ENCODE measurements around the gene DENND1A. TPM values are rescaled to one million over a fixed set of nuclear protein-coding genes. Genes with fewer than 3 reads are reported as not detected.

The DENND1A gene
- total RNA-seq, 1 donor, result 35.6 TPM

GRCh38 chr9:123807251-123807650, 122.7 kb downstream of the DENND1A start:
- peaks cover 4% of the 10 kb centered on the region for H3K4me1 ChIP-seq (ENCODE audit: insufficient read depth, low read length)
- H3K9me3 ChIP-seq (ENCODE audit: low read depth, low read length), result no peaks in the 10 kb centered on the region
- H3K27me3 ChIP-seq (ENCODE audit: insufficient read depth, low read length), result no peaks in the 10 kb centered on the region
- no peak overlapping the region for H3K4me3 ChIP-seq (ENCODE audit: low read length)

- Histone ChIP-seq H3K4me3 (ENCODE audit: low read length) (no peak overlapping the region), H3K27me3 (ENCODE audit: insufficient read depth, low read length) (no peaks in the 10 kb centered on the region), H3K9me3 (ENCODE audit: low read depth, low read length) (no peaks in the 10 kb centered on the region), H3K4me1 (ENCODE audit: insufficient read depth, low read length) (peaks cover 4% of the 10 kb centered on the region)
These were observed 123.1 kb downstream of the DENND1A start for GRCh38 chr9:123806829-123807228.

GRCh38 chr9:123798195-123798594, 131.7 kb downstream of the DENND1A start:
- Histone ChIP-seq H3K4me1 (ENCODE audit: insufficient read depth, low read length) (no peaks in the 10 kb centered on the region), H3K9me3 (ENCODE audit: low read depth, low read length) (no peaks in the 10 kb centered on the region), H3K4me3 (ENCODE audit: low read length) (no peak overlapping the region), H3K27me3 (ENCODE audit: insufficient read depth, low read length) (no peaks in the 10 kb centered on the region)

- H3K27me3 ChIP-seq (ENCODE audit: insufficient read depth, low read length), result no peaks in the 10 kb centered on the region
- H3K9me3 ChIP-seq (ENCODE audit: low read depth, low read length), result no peaks in the 10 kb centered on the region
- peaks cover 1% of the 10 kb centered on the region for H3K4me1 ChIP-seq (ENCODE audit: insufficient read depth, low read length)
- H3K4me3 ChIP-seq (ENCODE audit: low read length), result no peak overlapping the region
These were observed 133.1 kb downstream of the DENND1A start for GRCh38 chr9:123796618-123797484.

GRCh38 chr9:123796094-123796493, 133.8 kb downstream of the DENND1A start:
- Histone ChIP-seq H3K27me3 (ENCODE audit: insufficient read depth, low read length) (no peaks in the 10 kb centered on the region), H3K9me3 (ENCODE audit: low read depth, low read length) (no peaks in the 10 kb centered on the region), H3K4me3 (ENCODE audit: low read length) (no peak overlapping the region), H3K4me1 (ENCODE audit: insufficient read depth, low read length) (peaks cover 3% of the 10 kb centered on the region)

GRCh38 chr9:123795336-123795735, 134.6 kb downstream of the DENND1A start:
- Histone ChIP-seq H3K27me3 (ENCODE audit: insufficient read depth, low read length) (no peaks in the 10 kb centered on the region), H3K4me3 (ENCODE audit: low read length) (no peak overlapping the region), H3K9me3 (ENCODE audit: low read depth, low read length) (no peaks in the 10 kb centered on the region), H3K4me1 (ENCODE audit: insufficient read depth, low read length) (peaks cover 3% of the 10 kb centered on the region)

GRCh38 chr9:123792501-123792900, 137.4 kb downstream of the DENND1A start:
- Histone ChIP-seq H3K4me3 (ENCODE audit: low read length) (no peak overlapping the region), H3K27me3 (ENCODE audit: insufficient read depth, low read length) (no peaks in the 10 kb centered on the region), H3K4me1 (ENCODE audit: insufficient read depth, low read length) (peaks cover 3% of the 10 kb centered on the region), H3K9me3 (ENCODE audit: low read depth, low read length) (no peaks in the 10 kb centered on the region)

- Histone ChIP-seq H3K4me1 (ENCODE audit: insufficient read depth, low read length) (peaks cover 6% of the 10 kb centered on the region), H3K9me3 (ENCODE audit: low read depth, low read length) (no peaks in the 10 kb centered on the region), H3K4me3 (ENCODE audit: low read length) (no peak overlapping the region), H3K27me3 (ENCODE audit: insufficient read depth, low read length) (no peaks in the 10 kb centered on the region)
These were observed 140.2 kb downstream of the DENND1A start for GRCh38 chr9:123789554-123790292.

- Histone ChIP-seq H3K27me3 (ENCODE audit: insufficient read depth, low read length) (no peaks in the 10 kb centered on the region), H3K4me3 (ENCODE audit: low read length) (no peak overlapping the region), H3K9me3 (ENCODE audit: low read depth, low read length) (no peaks in the 10 kb centered on the region), H3K4me1 (ENCODE audit: insufficient read depth, low read length) (peaks cover 6% of the 10 kb centered on the region)
These were observed 142.5 kb downstream of the DENND1A start for GRCh38 chr9:123787416-123787815.

GRCh38 chr9:123784518-123784917, 145.4 kb downstream of the DENND1A start:
- Histone ChIP-seq H3K9me3 (ENCODE audit: low read depth, low read length) (no peaks in the 10 kb centered on the region), H3K4me3 (ENCODE audit: low read length) (no peak overlapping the region), H3K27me3 (ENCODE audit: insufficient read depth, low read length) (no peaks in the 10 kb centered on the region), H3K4me1 (ENCODE audit: insufficient read depth, low read length) (peaks cover 4% of the 10 kb centered on the region)

- Histone ChIP-seq H3K9me3 (ENCODE audit: low read depth, low read length) (no peaks in the 10 kb centered on the region), H3K4me3 (ENCODE audit: low read length) (no peak overlapping the region), H3K27me3 (ENCODE audit: insufficient read depth, low read length) (no peaks in the 10 kb centered on the region), H3K4me1 (ENCODE audit: insufficient read depth, low read length) (peaks cover 11% of the 10 kb centered on the region)
These were observed 151.6 kb downstream of the DENND1A start for GRCh38 chr9:123778232-123778902.

- H3K27me3 ChIP-seq (ENCODE audit: insufficient read depth, low read length), result no peaks in the 10 kb centered on the region
- no peaks in the 10 kb centered on the region for H3K9me3 ChIP-seq (ENCODE audit: low read depth, low read length)
- H3K4me1 ChIP-seq (ENCODE audit: insufficient read depth, low read length), result peaks cover 23% of the 10 kb centered on the region
- H3K4me3 ChIP-seq (ENCODE audit: low read length), result no peak overlapping the region
These were observed 153.0 kb downstream of the DENND1A start for GRCh38 chr9:123776708-123777537.

- Histone ChIP-seq H3K27me3 (ENCODE audit: insufficient read depth, low read length) (no peaks in the 10 kb centered on the region), H3K4me1 (ENCODE audit: insufficient read depth, low read length) (peaks cover 23% of the 10 kb centered on the region), H3K9me3 (ENCODE audit: low read depth, low read length) (no peaks in the 10 kb centered on the region), H3K4me3 (ENCODE audit: low read length) (no peak overlapping the region)
These were observed 154.3 kb downstream of the DENND1A start for GRCh38 chr9:123775289-123776284.
